Hepatocyte (in vitro differentiated cells): Measurements from ENCODE around the gene DNAH6.

ENCODE experiments used
- CTCF ChIP-seq: fragments of 200-600 bp; sonication (generic); IDR thresholded peaks from 2 replicates; pipeline ENCODE4 v1.5.1; 2016; ENCODE audit warnings: antibody characterized with exemption, mild to moderate bottlenecking; ENCODE audit not compliant: poor library complexity
- EZH2 ChIP-seq: fragments of 200-600 bp; sonication (generic); IDR thresholded peaks from 2 replicates; pipeline ENCODE4 v1.6.1; 2016; ENCODE audit warnings: antibody characterized with exemption, mild to moderate bottlenecking, borderline replicate concordance

DNA sequence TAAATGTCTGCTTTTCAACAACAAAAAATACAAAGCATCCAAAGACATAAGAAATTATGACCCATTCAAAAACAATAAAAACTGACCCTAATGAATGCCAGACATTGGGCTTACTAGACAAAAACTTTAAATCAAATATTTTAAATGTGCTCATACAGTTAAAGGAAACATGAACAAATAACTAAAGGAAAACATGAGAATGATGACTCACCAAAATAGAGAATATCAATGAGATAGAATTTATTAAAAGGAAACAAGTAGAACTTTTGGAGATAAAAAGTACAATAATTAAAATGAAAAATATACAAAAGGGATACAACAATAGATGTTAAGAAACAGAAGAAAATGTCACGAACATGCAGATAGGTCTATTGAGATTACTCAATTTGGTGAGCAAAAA, 254.0 kb downstream of the DNAH6 start:
- no peak for TF ChIP-seq CTCF
- TF ChIP-seq EZH2: no peak
